Measurements from ENCODE around the gene CASKIN1. TPM values are rescaled to one million over a fixed set of nuclear protein-coding genes. Genes with fewer than 3 reads are reported as not detected.

Gene CASKIN1
- total RNA-seq, 1 experiment from 2014 or later: 2.6 TPM

DNA sequence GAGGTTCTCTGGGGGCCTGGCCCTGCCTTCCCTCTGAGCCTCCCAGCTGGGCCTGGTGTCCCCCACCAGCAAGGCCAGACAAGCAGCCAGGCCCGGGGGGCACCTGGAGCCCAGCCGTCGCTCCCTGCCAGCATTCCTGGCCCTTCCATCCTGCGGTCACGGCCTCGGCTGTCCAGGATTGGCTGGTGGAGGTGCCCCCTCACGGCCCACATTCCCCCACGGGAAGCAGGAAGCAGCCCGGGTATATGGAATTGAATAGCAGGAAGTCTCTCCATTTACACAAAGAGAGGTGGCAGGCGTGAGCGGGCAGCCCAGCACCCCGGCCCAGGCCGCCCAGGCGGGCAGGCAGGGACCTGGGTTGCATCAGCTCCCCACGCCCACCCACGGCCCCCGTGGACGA is 26.3 kb downstream of the CASKIN1 start:
- no TSS peak for BruUV-seq (replicated peaks)
- Mint-ChIP-seq H3K27ac (ENCODE audit: unreplicated experiment) (no peak overlapping the region), H3K36me3 (ENCODE audit: insufficient read depth, unreplicated experiment) (peaks cover 66% of the 10 kb centered on the region), H3K4me1 (ENCODE audit: low read depth, unreplicated experiment) (peaks cover 8% of the 10 kb centered on the region), H3K4me3 (ENCODE audit: low read depth, unreplicated experiment) (no peak overlapping the region), H3K9me3 (ENCODE audit: low read depth, unreplicated experiment) (no peaks in the 10 kb centered on the region), H3K27me3 (ENCODE audit: unreplicated experiment) (no peaks in the 10 kb centered on the region)
- TF ChIP-seq, protein P1, sequence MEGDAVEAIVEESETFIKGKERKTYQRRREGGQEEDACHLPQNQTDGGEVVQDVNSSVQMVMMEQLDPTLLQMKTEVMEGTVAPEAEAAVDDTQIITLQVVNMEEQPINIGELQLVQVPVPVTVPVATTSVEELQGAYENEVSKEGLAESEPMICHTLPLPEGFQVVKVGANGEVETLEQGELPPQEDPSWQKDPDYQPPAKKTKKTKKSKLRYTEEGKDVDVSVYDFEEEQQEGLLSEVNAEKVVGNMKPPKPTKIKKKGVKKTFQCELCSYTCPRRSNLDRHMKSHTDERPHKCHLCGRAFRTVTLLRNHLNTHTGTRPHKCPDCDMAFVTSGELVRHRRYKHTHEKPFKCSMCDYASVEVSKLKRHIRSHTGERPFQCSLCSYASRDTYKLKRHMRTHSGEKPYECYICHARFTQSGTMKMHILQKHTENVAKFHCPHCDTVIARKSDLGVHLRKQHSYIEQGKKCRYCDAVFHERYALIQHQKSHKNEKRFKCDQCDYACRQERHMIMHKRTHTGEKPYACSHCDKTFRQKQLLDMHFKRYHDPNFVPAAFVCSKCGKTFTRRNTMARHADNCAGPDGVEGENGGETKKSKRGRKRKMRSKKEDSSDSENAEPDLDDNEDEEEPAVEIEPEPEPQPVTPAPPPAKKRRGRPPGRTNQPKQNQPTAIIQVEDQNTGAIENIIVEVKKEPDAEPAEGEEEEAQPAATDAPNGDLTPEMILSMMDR (IDR thresholded peaks at IDR 0.05; ENCODE audit: unreplicated experiment): no peak
- CTCF ChIA-PET: no interaction called here
- intact Hi-C loops (cut with micrococcal nuclease; ENCODE audit: unreplicated experiment): no loop called here
- no peak for DNase-seq

DNA sequence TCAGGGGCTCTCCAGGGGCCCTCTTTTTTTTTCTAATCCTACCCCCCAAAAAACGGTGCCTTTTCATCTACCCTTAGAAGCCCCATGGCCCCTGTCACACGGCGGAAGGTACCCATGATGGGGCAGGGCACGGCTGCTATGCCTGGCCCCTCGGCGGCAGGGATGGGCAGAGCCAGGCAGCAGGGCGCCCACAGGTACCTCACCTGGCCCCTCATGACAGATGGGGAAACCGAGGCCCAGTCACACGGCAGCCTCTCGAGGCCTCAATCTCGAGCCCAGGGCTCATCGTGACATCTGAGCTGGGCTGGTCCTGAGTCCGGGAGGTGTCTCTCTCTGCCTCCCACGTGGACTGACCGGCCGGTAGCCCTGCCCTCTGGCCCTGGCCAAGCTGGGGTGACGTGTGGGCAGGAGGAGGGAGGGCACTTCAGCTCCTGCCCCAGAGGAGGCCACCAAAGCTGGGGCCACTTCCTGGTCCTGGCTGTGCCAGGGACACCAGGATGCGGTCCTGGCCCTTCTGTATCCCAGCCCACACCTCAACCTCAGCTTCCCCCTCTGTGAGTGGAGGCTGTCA is 29.3 kb downstream of the CASKIN1 start:
- H3K36me3 Mint-ChIP-seq (ENCODE audit: insufficient read depth, unreplicated experiment): peaks cover 58% of the 10 kb centered on the region

DNA sequence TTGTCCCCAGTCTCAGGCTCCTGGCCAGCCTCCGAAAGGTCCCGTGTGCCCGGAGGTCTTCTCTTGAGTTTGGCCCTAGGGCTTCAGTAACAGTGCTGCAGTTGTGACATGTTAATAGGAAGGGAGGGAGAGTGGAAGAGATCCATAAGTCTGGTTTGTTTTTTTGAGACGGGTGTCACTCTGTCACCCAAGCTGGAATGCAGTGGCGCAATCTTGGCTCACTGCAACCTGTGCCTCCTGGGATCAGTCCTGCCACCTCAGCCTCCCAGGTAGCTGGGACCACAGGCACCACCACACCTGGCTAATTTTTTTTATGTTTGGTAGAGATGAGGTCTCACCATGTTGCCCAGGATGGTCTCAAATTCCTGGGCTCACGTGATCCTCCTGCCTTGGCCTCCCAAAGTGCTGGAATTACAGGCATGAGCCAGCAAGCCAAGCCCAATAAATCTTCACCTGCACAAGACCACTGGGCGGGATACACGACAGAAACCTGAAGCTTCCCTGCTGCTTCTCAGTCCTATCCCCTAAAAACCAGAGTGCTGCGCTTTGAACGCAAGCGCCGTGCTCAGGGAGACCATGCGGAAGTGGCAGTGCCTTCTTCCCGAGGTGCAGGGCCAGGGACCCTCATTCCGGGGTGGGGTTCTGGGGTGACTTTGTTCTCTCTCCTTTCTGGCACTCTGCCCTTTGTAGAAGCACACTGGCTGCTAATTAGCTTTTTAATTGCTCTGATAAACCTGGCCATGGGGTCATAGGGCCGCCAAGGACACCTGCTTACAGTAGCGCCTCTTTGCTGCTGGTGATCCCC is 29.9 kb downstream of the CASKIN1 start:
- Mint-ChIP-seq H3K27me3 (ENCODE audit: unreplicated experiment) (no peaks in the 10 kb centered on the region), H3K4me1 (ENCODE audit: low read depth, unreplicated experiment) (peaks cover 33% of the 10 kb centered on the region), H3K36me3 (ENCODE audit: insufficient read depth, unreplicated experiment) (peaks cover 58% of the 10 kb centered on the region), H3K9me3 (ENCODE audit: low read depth, unreplicated experiment) (no peaks in the 10 kb centered on the region), H3K27ac (ENCODE audit: unreplicated experiment) (no peak overlapping the region), H3K4me3 (ENCODE audit: low read depth, unreplicated experiment) (no peak overlapping the region)
- BruUV-seq (replicated peaks): no TSS peak
- no peak for DNase-seq
- intact Hi-C loops (cut with micrococcal nuclease; ENCODE audit: unreplicated experiment): no loop called here
- TF ChIP-seq, protein P1 (IDR thresholded peaks at IDR 0.05; ENCODE audit: unreplicated experiment): no peak
- CTCF ChIA-PET: no interaction called here

More for the DNA sequence above, 29.3 kb downstream of the CASKIN1 start:
- no peak overlapping the region for H3K4me3 Mint-ChIP-seq (ENCODE audit: low read depth, unreplicated experiment)
- no peaks in the 10 kb centered on the region for H3K9me3 Mint-ChIP-seq (ENCODE audit: low read depth, unreplicated experiment)
- CTCF ChIA-PET: interaction anchor here (1.3 kb wide), 1 partner anchor 9 kb away, joined by 3 read pairs; no protein-coding TSS in a partner anchor
- H3K27me3 Mint-ChIP-seq (ENCODE audit: unreplicated experiment): no peaks in the 10 kb centered on the region
- H3K4me1 Mint-ChIP-seq (ENCODE audit: low read depth, unreplicated experiment): peaks cover 27% of the 10 kb centered on the region
- DNase-seq: no peak
- TF ChIP-seq, protein P1 (IDR thresholded peaks at IDR 0.05; ENCODE audit: unreplicated experiment): no peak
- no peak overlapping the region for H3K27ac Mint-ChIP-seq (ENCODE audit: unreplicated experiment)
- intact Hi-C loops (cut with micrococcal nuclease; ENCODE audit: unreplicated experiment): no loop called here
- no TSS peak for BruUV-seq (replicated peaks)

DNA sequence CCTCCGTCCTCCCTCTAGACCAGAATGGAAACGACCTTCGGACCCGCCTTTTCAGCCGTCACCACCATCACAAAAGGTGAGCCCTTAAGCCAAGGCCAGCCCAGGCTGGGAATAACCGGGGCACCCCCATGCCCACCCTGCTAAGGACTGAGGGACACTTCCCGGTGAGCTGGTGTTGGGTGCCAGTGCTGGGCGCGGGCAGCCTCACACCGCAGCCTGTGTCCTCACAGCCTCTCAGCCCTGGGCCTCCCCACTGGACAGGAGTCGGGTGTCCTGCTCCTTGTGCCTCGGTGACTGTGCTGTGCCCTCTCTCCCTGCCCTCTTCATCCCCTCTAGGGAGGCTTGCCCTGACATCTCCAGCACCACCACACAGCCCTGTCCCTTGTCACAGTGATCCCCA is 30.5 kb downstream of the CASKIN1 start:
- Mint-ChIP-seq H3K27ac (ENCODE audit: unreplicated experiment) (no peak overlapping the region), H3K9me3 (ENCODE audit: low read depth, unreplicated experiment) (no peaks in the 10 kb centered on the region), H3K4me3 (ENCODE audit: low read depth, unreplicated experiment) (no peak overlapping the region), H3K36me3 (ENCODE audit: insufficient read depth, unreplicated experiment) (peaks cover 57% of the 10 kb centered on the region), H3K4me1 (ENCODE audit: low read depth, unreplicated experiment) (peaks cover 33% of the 10 kb centered on the region), H3K27me3 (ENCODE audit: unreplicated experiment) (no peaks in the 10 kb centered on the region)
- CTCF ChIA-PET: no interaction called here
- TF ChIP-seq, protein P1 (IDR thresholded peaks at IDR 0.05; ENCODE audit: unreplicated experiment): no peak
- BruUV-seq (replicated peaks): no TSS peak
- intact Hi-C loops (cut with micrococcal nuclease; ENCODE audit: unreplicated experiment): no loop called here
- no peak for DNase-seq
